Stimulated activated CD8-positive, alpha-beta memory T cell treated with anti-CD3 and anti-CD28 coated beads, Interleukin-7, amount 100 ng/mL, for 4 hours (primary cell): ENCODE results near the gene GPT2.
A peak's percentile ranks its signal among the peaks of the same experiment; 100 is the strongest.
"Not testable (repeated sequence)": the region's sequence is repeated elsewhere in the genome, so short reads cannot be mapped to it uniquely, and the experiment has no call there.

Experiments
- DNase-seq, 2 donors: peaks; one replicate each; pipeline ENCODE4 v3.0.0-alpha.2; 2020; ENCODE audit warnings: low read depth in 2 of 2

The GPT2 gene

DNA sequence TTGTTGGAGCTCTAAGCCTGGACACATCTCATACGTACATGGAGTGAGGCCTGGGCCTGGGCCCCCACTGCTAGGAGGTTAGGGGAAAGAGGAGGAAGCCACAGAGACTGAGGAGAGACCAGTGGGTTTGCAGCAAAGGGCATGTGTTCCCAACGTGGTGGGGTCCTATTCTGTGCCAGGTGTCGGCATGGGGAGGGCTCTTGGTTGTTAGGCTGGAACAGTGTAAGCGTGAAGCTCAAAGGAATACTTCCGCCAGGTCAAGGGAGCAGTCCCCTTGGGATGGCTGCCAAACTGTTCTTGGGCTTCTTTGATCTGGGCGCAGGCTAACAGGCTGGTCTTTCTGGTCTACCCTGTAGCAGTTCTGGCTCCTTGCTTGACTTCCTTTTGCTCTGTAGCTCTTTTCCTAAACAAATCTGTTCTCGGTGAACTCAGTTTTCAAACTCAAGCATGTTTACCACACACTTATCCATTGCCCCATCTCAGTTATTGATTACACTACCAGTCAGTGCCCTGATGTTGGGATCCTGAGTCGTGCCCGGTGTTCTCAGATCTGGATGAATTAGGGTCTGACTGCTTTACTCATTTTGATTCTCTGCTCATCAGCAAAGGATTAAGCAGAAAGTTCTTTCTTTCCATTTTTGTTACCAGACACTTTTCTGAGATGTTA lies 36.4 kb downstream of the GPT2 start:
- no peak for DNase-seq

GRCh38 chr16:46922239-46922638 lies 38.1 kb downstream of the GPT2 start:
- no peak for DNase-seq

GRCh38 chr16:46923513-46924295 lies 39.5 kb downstream of the GPT2 start:
- DNase-seq, result no peak

DNA sequence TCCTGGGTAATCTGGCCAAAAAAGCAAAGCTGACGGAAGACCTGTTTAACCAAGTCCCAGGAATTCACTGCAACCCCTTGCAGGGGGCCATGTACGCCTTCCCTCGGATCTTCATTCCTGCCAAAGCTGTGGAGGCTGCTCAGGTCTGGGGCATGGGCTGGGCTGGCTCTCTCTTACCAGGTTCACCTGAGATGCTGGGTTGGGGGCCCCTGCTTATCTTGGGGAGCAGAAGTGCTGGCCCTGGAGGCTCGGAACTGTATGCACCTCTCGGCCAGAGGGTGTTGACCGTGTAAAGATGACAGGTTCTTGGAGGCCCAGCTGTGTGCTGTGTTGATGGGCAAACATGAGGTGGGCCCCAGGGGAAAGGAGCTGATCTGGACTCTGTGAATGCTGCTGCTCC lies 40.2 kb downstream of the GPT2 start:
- DNase-seq, result no peak

GRCh38 chr16:46926470-46927225 lies 42.5 kb downstream of the GPT2 start:
- DNase-seq, result no peak

DNA sequence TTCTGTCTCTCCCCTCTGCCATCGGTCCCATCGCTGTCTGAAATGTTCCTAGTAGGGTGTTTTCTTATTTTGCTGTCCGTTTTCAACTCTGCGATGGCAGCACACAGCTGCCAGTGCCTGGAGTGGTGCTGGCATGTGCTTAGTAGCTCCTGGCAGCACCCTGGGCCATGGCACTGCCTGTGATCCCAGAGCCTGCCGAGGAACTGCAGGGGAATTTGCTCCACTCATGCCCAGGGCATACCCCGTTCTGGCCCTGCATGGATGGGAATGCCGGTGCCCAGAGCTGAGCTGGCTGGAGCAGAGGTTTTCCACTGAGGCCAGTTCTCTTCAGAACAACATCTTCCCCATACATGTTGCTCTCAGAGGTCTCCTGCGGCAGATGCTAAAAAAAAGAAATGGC lies 43.1 kb downstream of the GPT2 start:
- no peak for DNase-seq

- no peak for DNase-seq
Measured at GRCh38 chr16:46928811-46929210, 44.6 kb downstream of the GPT2 start.

- peak; percentile 10 to 17 for DNase-seq
Measured at GRCh38 chr16:46929378-46930332, 45.5 kb downstream of the GPT2 start.

GRCh38 chr16:46930861-46931260 lies 46.7 kb downstream of the GPT2 start:
- DNase-seq, result no peak

DNA sequence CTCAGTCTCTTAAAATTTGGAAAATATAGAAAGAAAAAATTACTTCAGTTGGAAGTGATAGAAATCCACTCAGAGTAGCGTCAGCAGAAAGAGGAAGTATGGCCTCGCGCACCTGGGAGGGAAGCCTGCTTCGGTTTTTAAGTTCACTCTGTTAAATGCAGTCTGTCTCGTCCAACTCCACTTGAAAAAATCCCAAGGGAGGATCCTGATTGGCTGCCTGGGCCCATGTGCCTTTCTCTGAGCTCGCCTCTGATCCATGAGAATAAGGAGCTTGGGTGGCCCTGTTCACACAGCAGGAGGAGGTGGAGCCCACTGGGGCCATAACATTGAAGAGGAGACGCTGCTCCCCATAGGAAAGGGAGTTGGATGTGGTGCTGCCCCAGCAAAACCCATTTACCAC lies 48.6 kb downstream of the GPT2 start:
- no peak for DNase-seq

DNA sequence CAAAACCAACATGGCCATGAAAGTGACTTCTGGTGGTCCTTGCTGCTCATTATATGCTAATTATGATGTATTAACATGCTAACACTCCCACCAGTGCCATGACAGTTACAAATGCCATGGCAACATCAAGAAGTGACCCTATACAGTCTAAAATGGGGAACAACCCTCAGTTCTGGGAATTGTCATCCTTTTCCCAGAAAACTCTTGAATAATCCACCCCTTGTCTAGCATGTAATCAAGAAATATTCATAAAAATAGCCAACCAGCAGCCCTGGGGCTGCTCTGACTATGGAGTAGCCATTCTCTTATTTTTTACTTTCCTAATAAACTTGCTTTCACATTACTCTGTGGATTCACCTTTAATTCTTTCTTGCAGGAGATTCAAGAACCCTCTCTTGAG lies 53.4 kb downstream of the GPT2 start:
- no peak for DNase-seq

DNA sequence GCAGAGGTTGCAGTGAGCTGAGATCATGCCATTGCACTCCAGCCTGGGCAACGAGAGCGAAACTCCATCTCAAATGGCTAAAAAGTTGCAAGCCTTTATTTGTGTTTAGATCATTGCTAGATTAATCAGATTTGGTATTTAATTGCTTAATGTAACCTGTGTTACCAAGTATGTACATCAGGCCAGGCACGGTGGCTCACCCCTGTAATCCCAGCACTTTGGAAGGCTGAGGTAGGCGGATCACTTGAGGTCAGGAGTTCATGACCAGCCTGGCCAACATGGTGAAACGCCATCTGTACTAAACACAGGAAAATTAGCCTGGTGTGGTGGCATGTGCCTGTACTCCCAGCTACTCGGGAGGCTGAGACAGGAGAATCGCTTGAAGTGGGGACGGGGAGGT lies 60.6 kb downstream of the GPT2 start:
- DNase-seq, result not testable (repeated sequence)

DNA sequence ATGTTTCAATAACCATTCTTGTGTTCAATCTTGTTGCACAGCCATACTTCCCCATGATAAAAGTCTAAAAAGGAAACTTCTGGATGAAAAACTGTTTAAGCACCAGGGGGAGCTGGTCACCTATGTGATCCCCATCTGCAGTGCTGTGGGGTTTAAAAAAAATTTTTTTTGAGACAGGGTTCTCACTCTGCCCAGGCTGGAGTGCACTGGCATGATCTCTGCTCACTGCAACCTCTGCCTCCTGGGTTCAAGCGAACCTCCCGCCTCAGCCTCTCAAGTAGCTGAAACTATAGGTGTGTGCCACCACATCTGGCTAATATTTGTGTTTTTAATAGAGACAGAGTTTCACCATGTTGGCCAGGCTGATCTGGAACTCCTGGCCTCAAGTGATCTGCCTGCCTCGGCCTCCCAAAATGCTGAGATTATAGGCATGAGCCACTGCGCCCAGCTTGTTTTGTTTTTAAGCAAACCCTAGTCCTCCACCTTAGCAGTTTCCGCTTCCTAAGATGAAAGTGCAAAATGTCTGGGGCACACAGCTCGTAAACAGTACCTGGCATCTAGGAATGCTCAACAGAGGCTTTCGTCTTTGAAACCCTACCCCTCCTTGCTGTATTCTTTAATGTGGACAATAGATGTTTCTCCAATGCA lies 63.9 kb downstream of the GPT2 start:
- no peak for DNase-seq

DNA sequence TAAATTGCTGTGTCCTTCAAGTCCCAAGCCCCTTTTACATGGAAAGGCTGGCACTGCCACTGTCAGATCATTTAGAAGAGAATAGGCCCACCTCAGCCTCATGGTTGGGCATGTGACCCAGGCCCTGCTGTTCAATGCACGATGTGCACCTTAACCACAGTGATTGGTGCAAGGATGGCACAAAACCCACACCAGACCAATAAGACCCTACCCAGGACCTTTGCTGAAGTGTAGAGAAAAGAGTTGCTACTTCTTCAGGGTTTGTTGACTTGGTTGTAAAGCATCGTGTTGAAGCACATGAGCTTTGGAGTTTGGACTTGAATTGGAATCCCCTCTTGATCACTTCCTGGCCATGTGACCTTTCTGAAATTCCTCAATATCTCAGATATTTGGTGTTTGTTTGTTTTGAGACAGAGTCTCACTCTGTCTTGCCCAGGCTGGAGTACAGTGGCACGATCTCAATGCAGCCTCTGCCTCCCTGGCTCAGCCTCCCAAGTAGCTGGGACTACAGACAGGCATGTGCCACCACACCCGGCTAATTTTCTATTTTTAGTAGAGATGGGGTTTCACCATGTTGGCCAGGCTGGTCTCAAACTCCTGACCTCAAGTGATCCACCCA lies 64.5 kb downstream of the GPT2 start:
- no peak for DNase-seq

DNA sequence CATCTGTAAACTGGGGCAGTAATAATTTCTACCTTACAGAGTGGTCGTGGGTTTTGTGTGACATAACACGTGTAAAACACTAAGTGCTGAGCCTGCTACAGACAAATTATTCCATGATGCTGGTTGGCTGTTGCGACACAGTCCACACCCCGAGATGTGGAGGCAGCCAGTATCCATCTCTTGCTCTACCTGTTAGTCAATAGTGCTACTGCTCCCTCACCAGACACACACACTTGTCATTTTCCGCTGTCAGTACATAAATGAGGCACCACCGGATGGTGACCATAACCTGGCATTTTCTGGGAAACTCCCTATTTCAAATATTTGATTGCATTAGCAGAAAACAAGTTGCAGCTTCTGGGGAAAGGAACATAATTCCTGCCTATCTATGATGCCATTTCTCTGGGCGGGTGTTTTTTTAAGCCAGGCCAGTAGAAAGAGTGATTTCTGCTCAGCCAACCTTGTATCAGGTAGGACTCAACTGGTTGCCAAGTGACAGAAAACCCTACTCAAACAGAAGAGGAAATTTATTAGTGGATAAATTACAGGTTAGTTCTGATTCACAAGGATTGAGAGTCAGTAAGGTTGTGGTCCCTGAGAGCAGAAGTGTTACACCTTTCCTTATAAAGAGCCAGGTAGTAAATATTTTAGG lies 65.2 kb downstream of the GPT2 start:
- DNase-seq, result no peak

- no peak for DNase-seq
Measured at GRCh38 chr16:46950009-46950408, 65.8 kb downstream of the GPT2 start.

DNA sequence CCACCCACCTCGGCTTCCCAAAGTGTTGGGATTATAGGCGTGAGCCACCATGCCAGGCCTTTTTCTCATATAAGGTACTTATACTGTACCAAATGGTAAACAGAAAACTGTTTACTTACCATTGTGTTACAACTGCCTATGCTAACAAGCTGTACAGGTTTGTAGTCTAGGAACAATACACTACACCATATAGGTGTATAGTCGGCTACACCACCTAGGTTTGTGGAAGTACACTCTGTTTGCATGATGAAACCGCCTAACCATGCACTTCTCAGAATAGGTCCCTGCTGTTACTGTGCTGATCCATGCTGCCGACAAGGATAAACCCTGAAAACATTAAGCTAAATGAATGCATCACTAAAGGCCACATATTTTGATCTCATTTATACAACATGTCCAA lies 70.4 kb downstream of the GPT2 start:
- no peak for DNase-seq

DNA sequence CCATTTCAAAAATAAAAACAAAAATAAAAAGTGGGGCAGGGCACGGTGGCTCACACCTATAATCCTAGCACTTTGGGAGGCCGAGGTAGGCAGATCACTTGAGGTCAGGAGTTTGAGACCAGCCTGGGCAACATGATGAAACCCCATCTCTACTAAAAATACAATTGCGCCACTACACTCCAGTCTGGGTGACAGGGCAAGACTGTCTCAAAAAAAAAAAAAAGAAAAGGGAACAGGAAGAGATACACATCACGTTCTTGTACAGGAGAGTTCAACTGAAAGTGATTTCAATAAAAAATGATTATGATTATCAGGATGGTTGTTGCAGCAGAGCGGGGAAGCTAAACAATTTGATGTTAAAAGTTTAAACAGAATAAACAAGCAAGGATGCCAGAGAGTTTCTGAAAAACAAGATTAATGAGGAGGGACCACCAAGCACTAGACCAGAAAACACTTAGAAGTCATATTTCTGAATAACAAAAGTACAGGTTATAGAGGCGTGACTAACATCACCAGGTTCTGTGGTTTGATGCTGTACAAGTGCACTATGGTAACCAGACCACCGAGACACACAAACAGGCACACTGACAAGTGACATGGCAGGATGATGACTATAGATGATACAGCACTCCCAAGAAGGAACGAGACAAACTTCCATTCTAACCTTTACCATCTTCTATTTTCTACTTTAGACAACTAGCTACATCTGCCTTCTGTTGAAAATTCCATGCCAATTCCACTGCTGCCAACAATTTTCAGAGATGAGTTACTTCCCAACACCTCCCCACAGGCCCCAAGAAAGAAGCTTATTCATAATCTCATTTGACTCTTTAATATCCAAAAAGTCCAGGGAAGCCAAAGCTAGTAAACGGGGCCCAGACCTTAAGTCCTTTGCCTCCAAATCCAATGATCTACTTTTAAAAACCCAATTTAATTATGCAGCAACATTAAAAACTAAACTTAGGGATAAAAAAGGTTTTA lies 77.5 kb downstream of the GPT2 start:
- DNase-seq, result peak in 1 of 2 donors; percentile 10

DNA sequence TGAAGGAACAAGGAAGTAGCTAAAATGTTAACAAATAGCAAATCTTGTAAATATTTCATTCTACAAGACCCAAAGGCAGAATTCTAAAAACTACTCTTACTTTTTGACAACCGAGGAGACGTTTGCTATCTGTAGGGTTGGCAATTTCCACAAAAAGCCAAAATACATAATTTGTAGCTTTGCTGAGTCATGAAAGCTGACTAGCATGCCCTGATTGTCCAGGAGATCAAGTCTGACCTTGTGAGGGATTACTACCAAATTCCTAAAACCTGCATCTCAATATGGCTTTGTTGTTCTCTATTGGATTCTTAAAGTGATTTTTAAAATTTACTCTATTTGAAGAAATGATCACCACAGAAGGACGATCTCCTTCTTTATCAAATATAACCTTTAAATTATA lies 78.5 kb downstream of the GPT2 start:
- no peak for DNase-seq
